Fibroblast of lung (primary cell): ENCODE measurements around the gene GPC2. TPM values are rescaled to one million over a fixed set of nuclear protein-coding genes. Genes with fewer than 3 reads are reported as not detected.

Experiments
- DNase-seq, 2 donors: peaks; one replicate each; pipeline versions ENCODE4 v3.0.0 to v3.0.0-alpha.2; 2010; ENCODE audit warnings: low read depth in 2 of 2
- H2AFZ ChIP-seq: 2 replicates; pipeline ENCODE4 v1.5.1; 2012; ENCODE audit warnings: low read length, control low read depth, inconsistent platforms
- H3K27ac ChIP-seq: 2 replicates; pipeline ENCODE4 v1.5.1; 2011; ENCODE audit warnings: low read length, control low read depth; ENCODE audit not compliant: insufficient read depth
- H3K27me3 ChIP-seq: 2 replicates; pipeline ENCODE4 v1.5.1; 2011; ENCODE audit warnings: mild to moderate bottlenecking, low read length; ENCODE audit not compliant: control insufficient read depth, insufficient read depth
- H3K36me3 ChIP-seq: 2 replicates; pipeline ENCODE4 v1.5.1; 2011; ENCODE audit warnings: low read length; ENCODE audit not compliant: control insufficient read depth, insufficient read depth
- H3K4me1 ChIP-seq: 2 replicates; pipeline ENCODE4 v1.5.1; 2011; ENCODE audit warnings: low read length; ENCODE audit not compliant: control insufficient read depth, insufficient read depth; ENCODE audit errors: extremely low read depth
- H3K4me2 ChIP-seq: 2 replicates; pipeline ENCODE4 v1.5.1; 2011; ENCODE audit warnings: low read length, control low read depth; ENCODE audit not compliant: insufficient read depth; ENCODE audit errors: extremely low read depth
- H3K4me3 ChIP-seq, 4 experiments: fragments of 200-600 bp in 1 of 4; sonication (generic) in 1 of 4; replicated peaks in 1 of 4; 2 replicates each; pipeline ENCODE4 v1.5.1; 2011 to 2016; ENCODE audit warnings: low read length in 4 of 4, low read depth in 3 of 4, mild to moderate bottlenecking in 3 of 4, control low read depth in 2 of 4, inconsistent platforms in 1 of 4, mixed read lengths in 1 of 4; ENCODE audit not compliant: insufficient read depth in 1 of 4; ENCODE audit errors: control extremely low read depth in 1 of 4
- H3K79me2 ChIP-seq: 2 replicates; pipeline ENCODE4 v1.5.1; 2012; ENCODE audit warnings: mild to moderate bottlenecking, low read length, inconsistent platforms; ENCODE audit not compliant: control insufficient read depth, insufficient read depth
- H3K9ac ChIP-seq: 2 replicates; pipeline ENCODE4 v1.5.1; 2011; ENCODE audit warnings: mild to moderate bottlenecking, low read length, control low read depth; ENCODE audit not compliant: insufficient read depth
- H3K9me3 ChIP-seq: 2 replicates; pipeline ENCODE4 v1.5.1; 2012; ENCODE audit warnings: low read depth, low read length; ENCODE audit not compliant: control insufficient read depth, insufficient read depth
- H4K20me1 ChIP-seq: 2 replicates; pipeline ENCODE4 v1.5.1; 2011; ENCODE audit warnings: low read length; ENCODE audit not compliant: control insufficient read depth, insufficient read depth; ENCODE audit errors: extremely low read depth
- CTCF ChIP-seq, 2 donors: IDR thresholded peaks in 1 of 2; conservative IDR thresholded peaks in 1 of 2; 1 replicate in 1 of 2; 2 replicates in 1 of 2; pipeline ENCODE4 v1.5.1; 2011 to 2012; ENCODE audit warnings: low read length in 2 of 2, control low read depth in 1 of 2, inconsistent platforms in 1 of 2, low read depth in 1 of 2, mild to moderate bottlenecking in 1 of 2
- EZH2 ChIP-seq: IDR thresholded peaks from 2 replicates; pipeline ENCODE4 v1.5.1; 2012; ENCODE audit warnings: low read length, control low read depth, mild to moderate bottlenecking; ENCODE audit errors: missing control alignments
- polyA plus RNA-seq, 2 donors: library from polyadenylated mRNA; depleted of rRNA in 1 of 2; stranded (reverse) in 1 of 2; unstranded in 1 of 2; fragments of >200 nt; gene quantifications; 2 replicates each; pipeline ENCODE4 v1.2.1, GENCODE V29; 2011 to 2012; ENCODE audit warnings: missing spikeins in 1 of 2
- total RNA-seq: library from RNA; depleted of rRNA; stranded (reverse); fragments of >200 nt; gene quantifications from 2 replicates; pipeline ENCODE4 v1.2.1, GENCODE V29; 2014

GPC2 gene
- total and polyA plus RNA-seq, 2 donors (not counting 1 experiment from before 2014, with no cell fraction given), result 0.35 to 2.3 TPM

- peaks cover 3% of the 10 kb centered on the region for H3K36me3 ChIP-seq
- peaks cover 3% of the 10 kb centered on the region for H3K79me2 ChIP-seq
- H3K4me1 ChIP-seq, result peaks cover 3% of the 10 kb centered on the region
- H3K9me3 ChIP-seq, result no peaks in the 10 kb centered on the region
- H3K27me3 ChIP-seq, result no peaks in the 10 kb centered on the region
- peak overlapping the region; percentile 71 to 95 (median 89) for H3K4me3 ChIP-seq
- H2AFZ ChIP-seq, result peak overlapping the region; percentile 96
- peak overlapping the region; percentile 95 for H3K27ac ChIP-seq
- H3K9ac ChIP-seq, result peak overlapping the region; percentile 92
- DNase-seq, result no peak
- no peak for TF ChIP-seq EZH2
- TF ChIP-seq CTCF (conservative IDR thresholded peaks at IDR 0.05 in 1 of 2, IDR thresholded peaks at IDR 0.05 in 1 of 2; ENCODE audit: low read depth in 1 of 2, low read length in 2 of 2), result no peak
- peak overlapping the region; percentile 90 for H3K4me2 ChIP-seq
- H4K20me1 ChIP-seq, result no peaks in the 10 kb centered on the region
Measured at GRCh38 chr7:100126239-100126930, 50.8 kb downstream of the GPC2 start.

- H3K79me2 ChIP-seq, result peaks cover 7% of the 10 kb centered on the region
- no peak for DNase-seq
- H4K20me1 ChIP-seq, result no peaks in the 10 kb centered on the region
- no peak for TF ChIP-seq EZH2
- TF ChIP-seq CTCF (conservative IDR thresholded peaks at IDR 0.05 in 1 of 2, IDR thresholded peaks at IDR 0.05 in 1 of 2; ENCODE audit: low read depth in 1 of 2, low read length in 2 of 2), result no peak
- H3K4me2 ChIP-seq, result no peak overlapping the region
- no peak overlapping the region for H2AFZ ChIP-seq
- H3K4me3 ChIP-seq, result no peak overlapping the region
- no peak overlapping the region for H3K9ac ChIP-seq
- peaks cover 6% of the 10 kb centered on the region for H3K4me1 ChIP-seq
- no peaks in the 10 kb centered on the region for H3K9me3 ChIP-seq
- H3K27ac ChIP-seq, result no peak overlapping the region
- H3K36me3 ChIP-seq, result peaks cover 3% of the 10 kb centered on the region
- no peaks in the 10 kb centered on the region for H3K27me3 ChIP-seq
Measured at GRCh38 chr7:100124301-100125230, 52.6 kb downstream of the GPC2 start.

- no peak for DNase-seq
- Histone ChIP-seq H3K9me3 (no peaks in the 10 kb centered on the region), H3K79me2 (peaks cover 16% of the 10 kb centered on the region), H3K4me1 (peaks cover 3% of the 10 kb centered on the region), H4K20me1 (no peaks in the 10 kb centered on the region), H3K27ac (no peak overlapping the region), H3K9ac (no peak overlapping the region), H3K36me3 (peaks cover 3% of the 10 kb centered on the region), H2AFZ (no peak overlapping the region), H3K27me3 (no peaks in the 10 kb centered on the region), H3K4me3 (no peak overlapping the region), H3K4me2 (no peak overlapping the region)
- TF ChIP-seq CTCF (conservative IDR thresholded peaks at IDR 0.05 in 1 of 2, IDR thresholded peaks at IDR 0.05 in 1 of 2; ENCODE audit: low read depth in 1 of 2, low read length in 2 of 2), result no peak
- no peak for TF ChIP-seq EZH2
Measured at GRCh38 chr7:100122568-100122967, 54.6 kb downstream of the GPC2 start.
